SJCRH30 (cell line): Measurements from ENCODE around the gene HECA. TPM values are rescaled to one million over a fixed set of nuclear protein-coding genes. Genes with fewer than 3 reads are reported as not detected.

Experiments
- DNase-seq, 2 experiments: peaks; one replicate each; pipeline ENCODE4 v3.0.0-alpha.2; 2015 to 2020
- H3K27ac ChIP-seq: fragments of 250-450 bp; sonication (Bioruptor Pico); 2 replicates; pipeline ENCODE4 v1.5.1; 2020; ENCODE audit warnings: mild to moderate bottlenecking, moderate library complexity
- H3K27me3 ChIP-seq: fragments of 250-450 bp; sonication (Bioruptor Pico); 2 replicates; pipeline ENCODE4 v1.5.1; 2020; ENCODE audit warnings: mild to moderate bottlenecking, moderate library complexity
- H3K36me3 ChIP-seq: fragments of 250-450 bp; sonication (Bioruptor Pico); 2 replicates; pipeline ENCODE4 v1.5.1; 2020; ENCODE audit warnings: mild to moderate bottlenecking, moderate library complexity
- H3K4me1 ChIP-seq: fragments of 250-450 bp; sonication (Bioruptor Pico); 2 replicates; pipeline ENCODE4 v1.5.1; 2020; ENCODE audit warnings: mild to moderate bottlenecking, moderate library complexity
- H3K4me3 ChIP-seq: fragments of 250-450 bp; sonication (Bioruptor Pico); 2 replicates; pipeline ENCODE4 v1.5.1; 2020; ENCODE audit warnings: mild to moderate bottlenecking, moderate library complexity
- H3K9me3 ChIP-seq: fragments of 250-450 bp; sonication (Bioruptor Pico); replicated peaks from 2 replicates; pipeline ENCODE4 v1.5.1; 2020; ENCODE audit warnings: mild to moderate bottlenecking, moderate library complexity
- total RNA-seq: library from RNA; depleted of rRNA; stranded (reverse); fragments of >200 nt; shearing (Covaris generic); gene quantifications from 2 replicates; pipeline ENCODE4 v1.2.3, GENCODE V29; 2014

Gene HECA
- total RNA-seq, 1 experiment from 2014 or later: 24.2 TPM

DNA sequence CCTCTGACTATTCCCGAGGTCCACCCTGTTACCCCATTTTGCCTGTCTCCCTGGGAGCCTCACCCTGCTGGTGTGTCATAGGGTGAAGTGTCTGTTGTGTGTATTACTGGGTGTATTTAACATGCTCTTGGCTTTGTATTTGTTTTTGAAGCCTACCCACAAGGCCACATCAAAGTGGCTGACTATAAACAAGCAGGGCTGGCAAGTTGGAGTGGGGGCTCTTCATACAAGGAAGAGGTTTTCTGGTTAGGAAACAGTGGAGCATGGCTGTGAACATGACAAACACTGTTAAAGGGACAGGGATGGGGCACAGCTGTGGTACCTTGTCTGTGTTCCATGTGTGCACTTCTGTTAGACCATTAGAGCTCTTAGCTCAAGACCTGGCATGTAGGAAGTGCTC, 26.3 kb downstream of the HECA start:
- Histone ChIP-seq H3K27me3 (no peaks in the 10 kb centered on the region), H3K4me1 (peaks cover 9% of the 10 kb centered on the region; the same call in 1 of the 2 replicates), H3K4me3 (no peak overlapping the region), H3K27ac (no peak overlapping the region), H3K36me3 (no peaks in the 10 kb centered on the region; the same call in 1 of the 2 replicates), H3K9me3 (no peaks in the 10 kb centered on the region)
- peak; percentile 19 to 37 for DNase-seq

DNA sequence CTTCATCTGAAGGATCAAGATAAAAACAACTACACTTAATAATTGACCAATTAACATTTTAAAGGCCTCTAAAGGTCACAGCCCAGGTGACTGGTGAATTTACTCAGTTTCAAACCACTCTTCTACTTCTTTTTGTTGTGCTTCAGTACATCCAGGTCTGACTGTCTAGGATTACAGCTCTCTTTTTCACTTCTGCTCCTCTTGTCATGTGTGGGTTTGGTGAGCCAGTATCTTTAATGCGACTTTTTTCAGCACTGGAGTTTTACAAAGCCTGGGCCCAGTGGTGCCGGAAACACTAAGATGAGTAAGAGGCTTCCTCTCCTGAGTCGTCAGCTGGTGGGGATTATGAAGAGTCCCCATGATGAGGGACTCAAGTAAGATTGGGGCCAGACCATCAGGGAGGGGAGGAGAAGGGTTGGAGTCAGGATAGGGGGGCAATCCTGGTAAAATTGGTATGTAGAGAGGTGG, 27.0 kb downstream of the HECA start:
- no peak overlapping the region for H3K27ac ChIP-seq
- peaks cover 9% of the 10 kb centered on the region; the same call in 1 of the 2 replicates for H3K4me1 ChIP-seq
- H3K4me3 ChIP-seq: no peak overlapping the region
- no peaks in the 10 kb centered on the region for H3K9me3 ChIP-seq
- no peaks in the 10 kb centered on the region for H3K27me3 ChIP-seq
- peaks cover 2% of the 10 kb centered on the region for H3K36me3 ChIP-seq
- DNase-seq: no peak

DNA sequence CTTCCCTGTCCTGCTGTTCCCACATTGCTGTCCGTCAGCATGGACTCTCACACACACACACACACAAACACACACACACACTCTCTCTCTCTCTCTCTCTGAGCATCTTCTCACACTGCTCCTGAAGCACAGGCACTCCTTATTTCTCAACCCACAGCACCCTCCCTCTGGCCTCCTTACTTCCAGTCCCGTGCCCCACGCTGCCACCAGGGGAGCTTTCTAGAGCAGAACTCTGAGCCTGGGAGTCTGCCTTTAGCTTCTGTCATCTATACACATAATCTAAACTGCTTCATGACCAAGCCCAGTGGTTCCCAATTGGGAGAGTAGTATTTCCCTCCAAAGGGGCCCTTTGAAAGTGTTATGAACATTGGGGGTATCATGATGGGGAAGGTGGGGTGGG, 29.1 kb downstream of the HECA start:
- no peak for DNase-seq
- Histone ChIP-seq H3K4me1 (peaks cover 9% of the 10 kb centered on the region; the same call in 1 of the 2 replicates), H3K36me3 (peaks cover 11% of the 10 kb centered on the region), H3K9me3 (no peaks in the 10 kb centered on the region), H3K4me3 (no peak overlapping the region), H3K27ac (no peak overlapping the region), H3K27me3 (no peaks in the 10 kb centered on the region)

DNA sequence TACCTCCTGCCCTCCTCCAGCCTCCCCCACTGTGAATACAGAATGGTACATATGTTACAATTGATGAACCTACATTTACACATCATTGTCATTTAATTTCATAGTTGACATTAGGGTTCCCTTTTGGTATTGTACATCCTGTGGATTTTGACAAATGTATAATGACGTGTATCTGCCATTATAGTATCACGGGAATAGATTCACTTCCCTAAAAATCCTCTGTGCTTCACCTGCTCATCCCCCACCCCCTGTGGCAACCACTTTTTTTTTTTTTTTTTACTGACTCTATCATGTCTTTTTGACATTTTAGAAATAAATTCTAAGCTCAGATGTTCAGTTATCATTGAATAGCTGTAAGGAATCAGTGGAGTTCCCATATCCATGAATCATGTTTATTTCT, 30.4 kb downstream of the HECA start:
- Histone ChIP-seq H3K4me3 (no peak overlapping the region), H3K4me1 (peaks cover 9% of the 10 kb centered on the region; the same call in 1 of the 2 replicates), H3K27me3 (no peaks in the 10 kb centered on the region), H3K36me3 (peaks cover 14% of the 10 kb centered on the region), H3K9me3 (no peaks in the 10 kb centered on the region), H3K27ac (no peak overlapping the region)
- DNase-seq: no peak

DNA sequence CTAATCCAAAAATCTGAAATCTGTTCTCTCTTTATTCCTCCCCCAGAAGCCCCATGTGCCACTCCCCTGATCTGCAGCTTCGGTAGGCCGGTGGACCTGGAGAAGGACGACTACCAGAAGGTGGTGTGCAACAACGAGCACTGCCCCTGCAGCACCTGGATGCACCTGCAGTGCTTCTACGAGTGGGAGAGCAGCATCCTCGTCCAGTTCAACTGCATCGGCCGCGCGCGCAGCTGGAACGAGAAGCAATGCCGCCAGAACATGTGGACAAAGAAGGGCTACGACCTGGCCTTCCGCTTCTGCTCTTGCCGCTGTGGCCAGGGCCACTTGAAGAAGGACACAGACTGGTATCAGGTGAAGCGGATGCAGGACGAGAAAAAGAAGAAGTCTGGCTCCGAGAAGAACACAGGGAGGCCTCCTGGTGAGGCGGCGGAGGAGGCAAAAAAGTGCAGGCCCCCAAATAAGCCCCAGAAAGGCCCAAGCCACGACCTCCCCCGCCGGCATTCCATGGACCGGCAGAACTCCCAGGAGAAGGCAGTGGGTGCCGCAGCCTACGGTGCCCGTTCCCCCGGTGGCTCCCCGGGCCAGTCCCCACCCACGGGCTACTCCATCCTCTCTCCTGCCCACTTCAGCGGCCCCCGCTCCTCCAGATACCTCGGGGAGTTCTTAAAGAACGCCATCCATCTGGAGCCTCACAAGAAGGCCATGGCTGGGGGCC, 31.5 kb downstream of the HECA start:
- no peaks in the 10 kb centered on the region for H3K9me3 ChIP-seq
- no peak for DNase-seq
- H3K27ac ChIP-seq: no peak overlapping the region
- H3K4me1 ChIP-seq: peaks cover 3% of the 10 kb centered on the region; the same call in 1 of the 2 replicates
- no peaks in the 10 kb centered on the region for H3K27me3 ChIP-seq
- no peak overlapping the region for H3K4me3 ChIP-seq
- peaks cover 14% of the 10 kb centered on the region for H3K36me3 ChIP-seq

DNA sequence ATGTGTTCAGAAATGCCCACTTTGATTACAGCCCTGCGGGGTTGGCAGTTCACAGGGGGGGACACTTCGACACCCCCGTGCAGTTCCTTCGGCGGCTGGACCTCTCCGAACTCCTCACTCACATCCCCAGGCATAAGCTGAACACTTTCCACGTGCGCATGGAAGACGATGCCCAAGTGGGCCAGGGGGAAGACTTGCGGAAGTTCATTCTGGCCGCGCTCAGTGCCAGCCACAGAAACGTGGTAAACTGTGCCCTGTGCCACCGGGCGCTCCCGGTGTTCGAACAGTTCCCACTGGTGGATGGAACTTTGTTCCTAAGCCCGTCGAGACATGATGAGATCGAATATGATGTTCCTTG, 32.1 kb downstream of the HECA start:
- no peaks in the 10 kb centered on the region for H3K9me3 ChIP-seq
- peaks cover 14% of the 10 kb centered on the region for H3K36me3 ChIP-seq
- no peaks in the 10 kb centered on the region; the same call in 1 of the 2 replicates for H3K4me1 ChIP-seq
- H3K4me3 ChIP-seq: no peak overlapping the region
- no peaks in the 10 kb centered on the region for H3K27me3 ChIP-seq
- no peak for DNase-seq
- no peak overlapping the region for H3K27ac ChIP-seq

DNA sequence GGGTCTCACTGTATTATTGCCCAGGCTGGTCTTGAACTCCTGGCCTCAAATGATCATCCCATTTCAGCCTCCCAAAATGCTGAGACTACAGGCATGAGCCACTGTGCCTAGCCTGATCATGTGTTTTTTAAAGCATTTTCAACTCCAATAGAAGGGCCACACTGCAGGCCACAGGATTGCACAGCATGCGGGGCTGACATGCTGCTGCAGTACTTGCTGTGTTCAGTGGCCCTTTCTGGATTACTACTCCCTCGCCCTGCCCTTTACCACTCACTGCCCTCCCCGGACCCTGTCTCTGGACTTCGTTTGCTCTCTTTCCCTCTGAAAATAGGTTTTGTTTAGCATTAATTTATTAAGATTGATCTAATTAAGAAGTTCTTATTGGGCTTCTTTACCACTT, 37.3 kb downstream of the HECA start:
- Histone ChIP-seq H3K9me3 (no peaks in the 10 kb centered on the region), H3K4me1 (no peaks in the 10 kb centered on the region), H3K27me3 (no peaks in the 10 kb centered on the region), H3K36me3 (peaks cover 19% of the 10 kb centered on the region), H3K27ac (no peak overlapping the region), H3K4me3 (no peak overlapping the region)
- DNase-seq: no peak

DNA sequence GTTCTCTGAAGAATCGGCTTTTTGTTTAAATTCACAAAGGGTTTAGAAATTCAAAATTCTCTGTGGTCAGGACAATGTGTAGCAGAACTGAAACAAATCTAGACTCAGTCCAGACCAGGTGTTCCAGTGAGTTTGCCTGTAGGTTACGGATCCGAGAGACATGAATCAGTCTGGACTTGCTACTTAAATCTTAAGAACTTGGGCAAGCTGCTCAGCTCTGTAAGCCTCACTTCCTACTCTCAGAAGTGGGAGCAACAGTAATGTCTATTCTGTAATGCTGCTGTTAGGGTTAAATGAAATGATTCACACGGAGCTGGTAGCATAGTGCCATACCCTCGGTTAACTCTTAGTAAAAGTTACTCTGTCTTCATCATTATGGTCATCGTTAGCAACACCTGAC, 37.7 kb downstream of the HECA start:
- DNase-seq: no peak
- Histone ChIP-seq H3K4me1 (no peaks in the 10 kb centered on the region), H3K36me3 (peaks cover 21% of the 10 kb centered on the region), H3K27me3 (no peaks in the 10 kb centered on the region), H3K9me3 (no peaks in the 10 kb centered on the region), H3K27ac (no peak overlapping the region), H3K4me3 (no peak overlapping the region)

DNA sequence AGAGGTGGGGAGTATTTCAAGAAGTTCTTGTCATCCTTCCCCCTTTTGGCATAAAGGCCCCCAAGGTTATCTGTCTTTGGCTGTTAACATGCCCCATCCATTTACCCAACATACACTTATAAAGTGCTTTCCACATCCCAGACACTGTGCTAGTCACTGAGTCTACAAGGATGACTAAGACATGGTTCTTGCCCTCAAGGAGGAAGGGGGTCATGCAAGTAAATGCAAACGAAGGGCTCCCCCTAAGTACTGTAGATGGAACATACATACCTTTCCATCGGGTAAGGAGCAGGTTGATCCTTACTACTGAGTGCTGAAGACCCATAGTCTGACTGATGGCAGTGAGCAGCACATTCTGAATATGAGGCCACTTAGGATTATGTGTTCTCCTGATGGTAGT, 38.3 kb downstream of the HECA start:
- no peaks in the 10 kb centered on the region for H3K4me1 ChIP-seq
- H3K27ac ChIP-seq: no peak overlapping the region
- no peak overlapping the region for H3K4me3 ChIP-seq
- no peaks in the 10 kb centered on the region for H3K9me3 ChIP-seq
- DNase-seq: no peak
- H3K27me3 ChIP-seq: no peaks in the 10 kb centered on the region
- H3K36me3 ChIP-seq: peaks cover 16% of the 10 kb centered on the region

DNA sequence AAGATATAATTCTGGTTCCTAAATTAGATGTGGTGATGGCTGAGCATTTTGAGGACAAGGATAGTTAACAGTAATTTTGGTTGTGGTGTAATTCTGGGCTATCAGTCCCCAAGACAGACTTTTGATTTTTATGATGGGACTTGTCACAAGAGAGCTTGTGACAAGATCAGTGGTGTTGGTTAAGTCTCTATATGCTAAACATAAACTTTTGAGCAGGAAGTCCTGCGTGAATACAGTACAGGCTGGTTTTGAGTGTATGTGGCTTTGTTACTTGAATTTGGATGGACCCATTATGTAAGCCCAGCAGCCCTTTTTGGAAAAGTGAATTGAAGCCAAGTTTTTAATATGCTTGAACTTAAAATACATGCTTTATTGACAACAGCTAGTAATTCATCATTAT, 38.9 kb downstream of the HECA start:
- H3K36me3 ChIP-seq: peaks cover 14% of the 10 kb centered on the region

DNA sequence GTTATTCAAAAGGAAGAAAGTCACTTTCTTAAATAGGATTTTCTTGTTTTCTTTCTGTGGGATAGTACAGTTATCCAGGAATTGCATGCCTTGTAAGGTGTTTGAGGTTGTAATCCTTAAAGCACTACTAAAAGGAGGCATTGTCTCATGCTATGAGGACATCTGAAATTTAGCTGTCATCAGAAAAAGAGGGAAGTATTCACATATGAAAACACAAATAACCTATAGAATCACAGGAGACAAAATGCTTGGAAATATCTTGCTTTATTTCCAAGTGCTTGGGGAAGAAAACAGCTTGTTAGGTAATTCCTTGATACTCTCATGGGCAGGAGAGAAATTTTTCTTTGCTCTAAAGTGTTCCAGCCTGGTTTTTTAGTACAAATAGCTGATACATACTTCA, 40.1 kb downstream of the HECA start:
- no peak for DNase-seq
- Histone ChIP-seq H3K27ac (no peak overlapping the region), H3K27me3 (no peaks in the 10 kb centered on the region), H3K4me1 (peaks cover 8% of the 10 kb centered on the region), H3K9me3 (no peaks in the 10 kb centered on the region), H3K36me3 (peaks cover 16% of the 10 kb centered on the region), H3K4me3 (no peak overlapping the region)

More for the DNA sequence above, 38.9 kb downstream of the HECA start:
- no peak for DNase-seq
- Histone ChIP-seq H3K9me3 (no peaks in the 10 kb centered on the region), H3K27ac (no peak overlapping the region), H3K4me1 (no peaks in the 10 kb centered on the region; the same call in 1 of the 2 replicates), H3K27me3 (no peaks in the 10 kb centered on the region), H3K4me3 (no peak overlapping the region)

DNA sequence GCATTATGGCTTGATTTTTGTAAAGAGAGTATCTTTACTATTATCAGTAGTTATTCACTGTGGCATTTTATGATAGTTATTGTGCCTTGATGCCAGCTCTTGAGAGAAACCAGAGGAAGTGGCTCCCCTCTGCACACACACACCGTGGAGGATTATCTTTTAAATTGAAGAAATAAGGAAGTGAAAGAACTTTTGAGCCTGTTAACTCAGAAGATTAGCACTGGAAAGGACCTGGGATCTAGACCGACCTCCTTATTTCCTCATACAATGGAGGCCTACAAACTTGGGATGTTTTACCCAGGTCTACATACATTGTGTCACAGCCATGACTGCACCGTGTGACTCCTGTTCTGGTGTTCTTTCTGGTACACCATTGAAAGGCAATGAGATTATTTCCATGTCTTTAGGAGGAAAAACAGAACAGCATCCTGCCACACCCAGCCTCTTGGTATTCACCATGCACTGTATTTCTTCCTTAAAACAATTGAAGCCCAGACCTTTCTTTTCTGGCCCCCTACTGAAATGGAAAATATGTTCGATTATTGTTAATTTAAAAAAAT, 40.6 kb downstream of the HECA start:
- no peaks in the 10 kb centered on the region for H3K27me3 ChIP-seq
- peaks cover 12% of the 10 kb centered on the region for H3K4me1 ChIP-seq
- no peaks in the 10 kb centered on the region for H3K9me3 ChIP-seq
- no peak overlapping the region for H3K27ac ChIP-seq
- H3K4me3 ChIP-seq: no peak overlapping the region
- peaks cover 16% of the 10 kb centered on the region for H3K36me3 ChIP-seq
- no peak for DNase-seq

DNA sequence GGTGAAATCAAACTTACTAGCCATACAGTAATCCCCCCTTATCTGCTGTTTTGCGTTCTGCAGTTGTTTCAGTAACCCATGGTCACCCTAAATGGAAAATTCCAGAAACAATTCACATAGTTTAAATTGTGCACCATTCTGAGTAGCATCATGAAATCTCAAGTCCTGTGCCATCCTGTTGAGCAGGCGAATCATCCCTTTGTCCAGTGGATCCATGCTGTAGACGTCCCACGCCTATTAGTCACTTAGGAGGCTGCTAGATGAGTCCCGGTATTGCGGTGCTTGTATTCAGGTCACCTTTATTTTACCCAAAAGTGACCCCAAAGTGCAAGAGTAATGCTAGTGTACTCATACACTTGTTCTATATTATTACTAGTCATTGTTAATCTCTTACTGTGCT, 46.4 kb downstream of the HECA start:
- Histone ChIP-seq H3K36me3 (peaks cover 8% of the 10 kb centered on the region), H3K4me3 (no peak overlapping the region), H3K9me3 (no peaks in the 10 kb centered on the region), H3K27ac (peak overlapping the region; percentile 94; the same call in 1 of the 2 replicates), H3K4me1 (peaks cover 19% of the 10 kb centered on the region), H3K27me3 (no peaks in the 10 kb centered on the region)
- no peak for DNase-seq

DNA sequence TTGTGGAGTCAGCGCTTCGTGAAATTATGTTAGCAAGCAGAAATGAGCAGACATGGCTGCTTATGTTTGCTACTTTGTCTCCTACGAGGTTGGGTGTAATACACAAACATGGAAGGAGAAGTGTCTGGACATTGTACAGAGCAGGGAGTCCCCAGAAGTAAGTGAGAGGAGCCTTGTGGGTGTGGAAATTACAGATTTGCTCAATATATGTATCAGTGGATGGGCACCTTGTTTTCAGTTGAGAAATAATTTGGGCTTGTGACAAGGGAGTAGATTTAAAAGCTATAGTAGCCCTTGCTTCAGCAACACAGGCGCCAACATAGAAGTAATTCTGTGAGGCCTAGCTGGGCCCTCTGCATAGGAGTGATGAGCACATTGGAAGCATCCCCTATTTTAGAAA, 49.2 kb downstream of the HECA start:
- Histone ChIP-seq H3K36me3 (peaks cover 3% of the 10 kb centered on the region), H3K27ac (no peak overlapping the region), H3K9me3 (no peaks in the 10 kb centered on the region), H3K4me1 (peaks cover 24% of the 10 kb centered on the region), H3K27me3 (no peaks in the 10 kb centered on the region), H3K4me3 (no peak overlapping the region)
- DNase-seq: no peak

DNA sequence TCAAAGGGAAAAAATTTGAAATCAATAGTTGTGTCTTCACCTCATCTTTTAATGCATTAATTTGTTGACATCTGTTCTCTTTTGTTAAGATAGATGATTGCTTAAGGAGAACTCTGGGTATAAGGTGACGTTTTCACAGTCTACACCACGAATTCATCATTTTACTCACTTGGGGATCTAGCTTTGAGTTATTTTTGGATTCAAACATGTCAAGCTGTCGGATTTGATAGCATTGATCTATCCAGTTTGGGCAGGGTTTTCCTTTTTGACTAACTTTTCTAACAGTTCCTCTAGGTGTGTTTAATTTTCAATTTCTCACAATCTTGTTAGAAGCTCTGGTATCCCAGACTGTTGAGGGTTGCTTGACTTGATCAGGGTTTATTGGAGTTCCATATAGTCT, 49.6 kb downstream of the HECA start:
- Histone ChIP-seq H3K4me1 (peaks cover 20% of the 10 kb centered on the region), H3K27ac (no peak overlapping the region), H3K27me3 (no peaks in the 10 kb centered on the region), H3K9me3 (no peaks in the 10 kb centered on the region), H3K36me3 (no peaks in the 10 kb centered on the region), H3K4me3 (no peak overlapping the region)
- no peak for DNase-seq

DNA sequence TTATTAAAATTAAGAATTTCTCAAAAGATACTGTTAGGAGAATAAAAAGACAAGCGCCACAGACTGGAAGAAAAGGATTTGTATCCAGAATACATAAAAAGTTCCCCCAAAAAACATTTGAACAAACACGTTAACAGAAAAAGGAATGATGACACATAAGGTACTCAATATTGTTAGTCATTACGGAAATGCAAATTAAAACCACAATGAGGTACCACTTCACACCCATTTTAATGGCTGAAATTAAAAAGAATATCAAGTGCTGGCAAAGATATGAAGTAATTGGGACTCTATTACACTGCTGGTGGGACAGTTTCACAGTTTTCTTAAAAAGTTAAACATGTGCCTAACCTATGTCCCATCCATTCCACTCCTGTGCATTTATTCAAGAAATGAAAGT, 51.4 kb downstream of the HECA start:
- peaks cover 5% of the 10 kb centered on the region; the same call in 1 of the 2 replicates for H3K4me1 ChIP-seq
- H3K36me3 ChIP-seq: no peaks in the 10 kb centered on the region
- H3K4me3 ChIP-seq: no peak overlapping the region
- no peak for DNase-seq
- no peaks in the 10 kb centered on the region for H3K27me3 ChIP-seq
- H3K9me3 ChIP-seq: no peaks in the 10 kb centered on the region
- H3K27ac ChIP-seq: no peak overlapping the region
